HG03558 (cell line): Measurements from ENCODE around the gene ARID5B.

Experiments used
- ATAC-seq: cut with Tn5 transposase; IDR thresholded peaks from one replicate; pipeline ENCODE4 v1.9.1; 2021; ENCODE audit warnings: moderate number of reproducible peaks; ENCODE audit not compliant: unreplicated experiment; ENCODE audit errors: extremely low read depth

ARID5B gene

DNA sequence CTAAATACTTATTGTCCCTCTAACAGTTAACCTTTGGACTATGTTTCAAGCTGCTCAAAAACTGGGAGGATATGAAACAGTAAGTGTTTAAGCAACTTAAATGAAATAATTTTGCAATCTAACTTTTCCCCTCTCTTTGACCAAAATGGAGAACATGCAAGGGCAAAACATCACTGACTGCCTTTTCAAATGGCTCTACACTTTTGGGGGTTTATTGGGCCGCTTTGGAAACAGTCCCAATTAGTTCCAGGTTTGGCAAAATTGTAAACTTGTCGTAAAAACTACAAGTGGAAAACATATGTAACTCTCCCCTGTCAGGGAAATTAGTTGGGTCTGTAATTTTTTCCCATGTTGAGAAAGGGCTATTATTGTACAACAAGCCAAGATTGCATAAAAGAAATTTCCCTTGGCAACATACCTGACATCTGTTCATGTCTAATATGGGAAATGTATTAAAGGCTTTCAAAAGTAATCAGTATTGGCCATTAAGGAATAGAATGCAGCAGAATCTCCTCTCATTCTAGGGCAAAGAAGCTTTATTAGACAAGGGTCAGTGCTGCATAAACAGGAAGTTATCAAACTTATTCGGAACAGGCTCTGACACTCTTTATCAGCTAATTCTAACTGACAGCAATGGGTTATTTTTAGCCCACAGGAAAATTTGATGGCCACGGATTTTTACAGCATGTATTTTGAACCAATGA lies 157.9 kb downstream of the ARID5B start:
- no peak for ATAC-seq

DNA sequence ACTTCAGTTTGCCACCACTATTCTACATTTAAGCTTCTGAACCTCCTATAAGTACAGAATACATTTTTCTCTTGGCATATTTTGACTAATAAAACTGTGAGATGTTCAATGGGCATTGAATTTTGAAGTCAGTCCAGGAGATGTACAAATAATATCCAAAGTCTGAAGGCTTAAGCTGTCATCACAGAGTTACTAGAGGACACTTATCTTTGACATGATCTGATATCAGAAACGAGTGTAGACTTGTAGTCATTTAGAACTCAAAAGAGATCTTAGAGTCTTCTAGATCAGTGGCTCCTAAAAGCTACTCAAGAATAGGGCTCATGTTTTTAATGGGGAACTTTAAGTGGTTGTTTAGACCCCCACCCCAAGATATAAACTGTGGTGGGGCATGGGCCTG lies 160.5 kb downstream of the ARID5B start:
- no peak for ATAC-seq

DNA sequence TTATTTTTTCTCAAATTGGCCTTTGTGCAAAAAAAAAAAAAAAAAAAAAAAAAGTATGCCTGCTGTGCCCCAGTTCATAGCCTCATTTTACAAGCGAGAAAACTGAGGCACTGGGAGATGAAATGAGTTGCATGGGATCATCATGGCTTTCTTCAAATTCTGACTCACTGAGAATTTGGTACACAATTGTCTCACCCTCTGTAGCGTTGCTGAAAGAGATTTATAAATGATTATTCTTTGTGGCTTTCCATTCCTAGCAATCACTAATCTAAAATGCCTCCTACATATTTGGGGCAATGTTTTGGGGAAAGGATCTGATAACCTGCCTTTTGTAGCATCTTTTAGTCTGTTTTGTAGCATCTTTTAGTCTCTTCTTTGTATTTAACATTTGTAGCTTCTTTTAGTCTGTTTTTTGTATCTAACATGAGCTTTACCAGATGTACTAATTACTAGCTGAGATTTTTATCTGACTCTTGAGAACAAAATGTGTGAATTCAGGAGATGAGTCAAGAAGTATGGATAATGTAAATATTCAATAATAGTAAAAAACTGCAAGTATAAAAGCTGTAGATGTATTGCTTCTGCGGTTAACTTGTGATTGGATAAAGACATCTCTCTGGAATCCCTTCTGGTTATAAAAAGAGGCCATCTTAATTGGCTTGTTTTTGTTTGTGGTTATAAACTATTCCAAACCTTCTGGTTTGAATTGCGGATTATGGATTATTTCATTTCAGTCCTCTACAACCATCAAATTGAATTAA lies 161.4 kb downstream of the ARID5B start:
- ATAC-seq = no peak

DNA sequence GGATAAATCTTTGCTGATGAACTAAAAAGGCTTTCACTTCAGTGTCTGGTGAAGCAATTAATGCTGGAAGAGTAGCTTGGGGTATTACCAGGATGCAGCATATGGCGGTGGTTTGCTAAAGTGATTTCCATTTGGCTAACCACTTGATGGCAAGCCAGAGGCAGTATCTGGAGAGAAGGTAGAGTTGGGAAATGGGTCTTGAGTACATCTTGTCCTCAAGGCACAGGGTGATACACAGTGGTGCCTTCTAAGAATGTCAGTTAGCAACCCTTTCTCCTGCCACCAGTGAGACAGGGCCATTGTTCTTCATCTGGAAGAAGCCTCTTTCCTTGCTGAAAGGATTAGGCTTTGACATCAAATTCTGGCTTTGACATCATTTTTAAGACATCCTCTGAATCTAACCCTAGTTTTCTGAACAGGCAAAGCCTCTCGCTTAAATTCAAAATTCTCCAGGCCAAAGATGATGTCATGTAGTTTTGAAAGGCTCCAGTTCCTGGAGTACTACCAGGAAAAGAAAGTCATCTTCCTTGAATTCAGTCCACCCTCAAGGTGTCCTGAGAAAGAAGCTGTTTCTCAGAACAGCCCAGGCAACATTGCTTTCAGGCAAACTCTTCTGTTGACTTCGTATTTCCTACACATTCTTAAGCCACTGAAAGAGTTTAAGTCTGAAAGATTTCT lies 162.4 kb downstream of the ARID5B start:
- ATAC-seq = no peak

DNA sequence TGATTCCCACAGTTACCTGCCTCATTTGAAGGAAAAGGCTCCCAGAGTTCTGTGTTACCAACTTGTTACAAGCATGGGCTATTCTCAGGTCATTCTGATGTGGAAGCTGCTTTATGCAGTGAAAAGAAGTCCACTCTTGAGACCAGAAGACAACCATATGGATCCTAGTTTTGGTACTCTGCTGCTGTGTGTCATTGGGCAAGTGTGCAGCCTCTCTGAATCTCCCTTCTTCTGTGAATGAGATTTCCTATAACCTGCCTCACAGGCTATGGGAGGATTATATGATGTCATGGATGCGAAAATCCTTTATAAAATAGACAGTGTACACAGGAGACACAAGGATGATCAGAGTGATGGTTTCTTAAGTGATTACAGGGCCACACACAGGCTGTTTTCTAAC lies 166.1 kb downstream of the ARID5B start:
- ATAC-seq = no peak

DNA sequence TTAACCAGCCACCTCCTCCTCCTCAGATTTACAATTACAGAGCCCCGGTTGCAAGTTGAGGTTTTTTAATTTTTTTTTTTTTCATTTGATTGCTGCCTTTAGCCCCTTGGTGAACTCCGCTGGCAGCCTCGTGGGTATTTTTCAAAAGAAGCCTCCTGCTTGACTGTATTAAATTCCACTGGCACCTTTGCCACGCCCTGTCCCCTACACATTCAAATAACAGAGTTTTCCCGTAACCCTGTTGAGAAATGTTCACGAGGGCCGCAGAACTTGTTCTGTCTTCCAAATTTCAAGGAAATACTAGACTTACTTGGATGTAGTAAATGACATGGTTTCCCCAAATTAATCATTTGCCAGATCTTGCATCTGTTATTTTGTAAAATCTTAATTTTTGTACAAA lies 167.0 kb downstream of the ARID5B start:
- no peak for ATAC-seq

DNA sequence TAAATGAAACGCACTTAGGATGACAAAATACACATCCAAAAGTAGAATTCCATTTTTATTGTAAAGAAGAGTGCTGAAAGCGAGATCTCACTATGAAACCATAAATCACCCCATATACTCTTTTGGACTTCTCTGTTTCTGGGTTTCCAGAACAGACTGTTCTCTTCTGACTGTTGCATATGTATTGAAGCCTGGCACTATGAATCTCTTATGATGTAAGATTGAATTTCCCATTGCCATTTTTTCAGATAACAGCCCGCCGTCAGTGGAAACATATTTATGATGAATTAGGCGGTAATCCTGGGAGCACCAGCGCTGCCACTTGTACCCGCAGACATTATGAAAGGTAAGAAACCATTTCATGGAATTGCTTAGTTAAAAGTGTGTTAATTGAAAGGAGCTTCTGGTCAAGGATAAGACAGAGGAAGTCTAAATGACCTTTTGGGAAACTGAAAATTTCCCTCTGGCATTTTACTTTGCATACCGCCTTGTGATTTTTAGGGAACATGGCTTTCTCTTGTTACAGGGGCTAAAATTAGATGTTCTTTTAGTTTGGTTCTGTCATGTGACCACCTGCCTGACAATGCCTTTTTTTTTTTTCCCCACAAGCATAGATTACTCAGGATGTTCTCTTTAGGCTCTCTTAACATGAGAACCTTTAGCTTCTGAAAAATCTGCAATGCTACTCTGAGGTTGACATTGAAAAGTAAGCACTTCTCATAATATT lies 168.1 kb downstream of the ARID5B start:
- no peak for ATAC-seq

DNA sequence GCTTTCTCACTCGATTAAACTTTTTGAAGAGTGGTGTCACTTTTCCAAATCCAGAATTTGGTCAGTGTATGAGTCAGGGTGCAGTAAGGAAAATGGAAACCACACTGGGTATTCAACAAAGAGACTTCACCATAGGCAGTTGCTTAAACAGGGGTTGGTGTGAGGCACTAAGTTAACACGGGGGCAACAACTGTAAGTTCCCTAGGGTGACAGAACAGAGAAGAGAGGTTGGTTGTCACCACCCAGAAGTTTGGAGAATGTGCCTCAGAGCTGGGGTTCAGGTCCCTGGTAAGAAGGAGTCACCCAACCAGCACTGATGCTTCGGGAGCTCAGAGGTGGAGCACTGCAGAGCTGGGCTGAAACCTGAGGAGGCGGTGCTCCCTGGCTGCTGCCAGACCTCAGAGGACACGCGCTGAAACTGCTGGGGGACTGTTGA lies 170.4 kb downstream of the ARID5B start:
- ATAC-seq = no peak

DNA sequence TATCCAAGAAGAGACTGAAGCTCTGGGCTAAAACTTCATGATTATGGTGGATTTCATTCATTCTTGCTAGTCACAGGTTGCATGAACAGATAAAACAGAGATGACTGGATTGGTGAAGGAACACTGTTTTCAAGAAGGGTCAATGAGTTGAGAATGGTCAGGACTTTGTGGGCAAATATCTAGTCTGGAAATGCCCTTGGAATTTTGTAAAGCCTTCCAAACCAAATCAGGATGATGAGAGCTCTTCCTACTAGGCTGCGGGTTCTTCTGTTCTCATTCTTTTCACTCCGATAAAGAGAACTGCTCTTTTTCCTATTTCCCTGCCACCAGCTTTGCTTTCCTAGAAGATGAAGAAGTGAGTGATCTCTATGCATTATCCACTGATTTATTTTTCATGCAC lies 171.4 kb downstream of the ARID5B start:
- no peak for ATAC-seq

DNA sequence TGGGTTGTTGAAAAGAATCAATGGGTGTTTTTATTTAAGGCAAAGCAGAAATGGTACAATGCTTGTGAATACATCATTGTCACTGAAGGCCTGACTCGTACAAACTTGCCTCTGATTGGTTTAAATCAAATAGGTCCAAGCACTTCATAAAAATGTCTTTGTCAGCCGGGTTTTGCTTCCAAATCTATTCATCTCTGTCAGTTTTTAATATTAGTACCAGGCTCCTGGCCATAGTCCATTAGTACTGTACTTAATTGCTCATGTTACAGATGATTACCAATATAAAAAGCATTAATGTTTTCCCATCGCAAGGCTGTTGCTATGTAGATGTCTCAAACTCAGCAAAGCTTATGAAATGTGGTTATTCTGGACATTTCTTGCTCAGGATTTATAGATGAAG lies 171.9 kb downstream of the ARID5B start:
- ATAC-seq = no peak

DNA sequence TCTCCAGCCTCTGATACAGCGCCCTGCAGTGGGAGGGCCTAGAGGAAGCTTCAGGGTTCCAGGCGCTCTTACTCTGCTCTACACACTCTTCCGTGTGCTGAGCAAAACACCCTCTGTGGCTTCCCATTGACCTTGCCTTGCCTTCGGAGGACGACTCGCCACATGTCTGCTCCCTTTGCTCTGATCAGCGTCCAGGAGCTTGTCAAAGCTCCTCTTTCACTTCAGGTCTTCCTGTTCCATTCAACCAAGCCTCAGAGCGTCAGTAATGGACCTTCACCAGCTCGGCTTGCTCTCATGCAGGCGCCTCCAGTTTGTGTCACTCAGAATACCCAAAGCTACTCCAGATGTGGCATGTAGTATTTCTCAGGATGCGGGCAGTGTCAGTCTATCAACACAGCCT lies 173.9 kb downstream of the ARID5B start:
- no peak for ATAC-seq

DNA sequence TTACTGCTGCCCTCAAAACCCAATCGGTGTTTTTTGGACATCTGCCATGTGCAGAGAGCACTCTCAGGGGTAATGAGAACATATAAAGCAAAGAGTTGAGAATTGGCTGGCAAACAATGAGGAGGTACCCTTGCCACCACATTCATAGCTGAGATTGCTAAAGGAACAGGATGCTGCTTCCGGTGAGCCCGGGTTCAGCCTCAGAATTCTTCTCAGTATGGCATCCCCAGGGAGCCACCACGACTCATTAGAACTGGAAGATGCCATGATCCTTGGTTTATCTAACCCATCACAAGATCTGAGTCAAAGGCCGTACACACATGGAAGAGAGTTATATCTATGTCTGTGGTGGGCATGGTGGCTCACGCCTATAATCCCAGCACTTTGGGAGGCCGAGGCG lies 174.4 kb downstream of the ARID5B start:
- ATAC-seq = no peak

DNA sequence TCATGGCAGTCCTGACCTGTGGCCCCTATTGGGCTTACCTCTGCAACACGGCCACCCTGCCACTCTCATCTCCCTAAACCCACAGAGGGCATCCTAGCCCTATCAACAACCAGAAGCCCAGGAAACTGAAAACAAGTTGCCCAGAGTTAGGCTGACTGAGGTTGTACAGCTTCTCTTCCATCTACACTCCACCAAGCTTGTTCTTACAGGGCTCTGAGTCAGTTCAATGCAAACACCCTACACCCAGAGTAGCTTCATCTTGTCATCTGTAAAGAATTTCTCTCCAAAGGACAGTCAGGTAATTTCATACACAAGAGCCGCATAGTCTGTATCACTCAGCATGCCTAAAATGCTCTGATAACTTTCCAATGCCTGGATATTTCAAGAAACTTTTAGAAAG lies 175.4 kb downstream of the ARID5B start:
- ATAC-seq = no peak

DNA sequence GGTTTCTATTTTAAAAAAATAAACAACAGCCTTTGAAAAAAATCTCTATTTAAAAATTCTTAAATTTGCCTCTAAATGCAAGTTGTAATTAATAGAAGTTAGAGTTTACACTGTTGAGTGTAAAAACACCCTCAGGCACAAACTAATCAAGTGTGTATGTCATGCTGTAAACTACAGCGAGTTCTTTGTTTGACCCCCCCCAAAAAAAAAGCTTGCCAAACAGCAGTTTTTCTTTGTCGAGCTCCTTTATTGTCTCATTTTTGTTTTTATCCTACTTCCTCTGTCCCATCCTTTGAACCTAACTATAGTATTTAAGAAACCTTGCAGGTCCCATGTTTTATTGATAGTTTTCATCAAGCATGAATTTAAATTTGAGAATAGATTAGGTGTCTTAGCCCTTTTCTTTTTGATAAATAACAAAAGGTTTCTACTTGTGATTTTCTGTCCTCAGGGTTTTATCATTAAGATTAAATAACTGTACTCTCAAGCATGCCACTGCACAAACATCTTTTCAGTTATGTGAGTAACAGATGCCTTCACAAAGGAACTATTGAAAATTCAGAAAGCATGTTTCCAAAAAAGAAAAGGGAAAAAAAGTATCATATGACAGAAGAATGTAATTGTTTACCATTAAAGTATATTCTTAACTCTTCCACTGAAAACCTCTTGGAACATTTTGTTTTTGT lies 176.0 kb downstream of the ARID5B start:
- ATAC-seq = no peak

DNA sequence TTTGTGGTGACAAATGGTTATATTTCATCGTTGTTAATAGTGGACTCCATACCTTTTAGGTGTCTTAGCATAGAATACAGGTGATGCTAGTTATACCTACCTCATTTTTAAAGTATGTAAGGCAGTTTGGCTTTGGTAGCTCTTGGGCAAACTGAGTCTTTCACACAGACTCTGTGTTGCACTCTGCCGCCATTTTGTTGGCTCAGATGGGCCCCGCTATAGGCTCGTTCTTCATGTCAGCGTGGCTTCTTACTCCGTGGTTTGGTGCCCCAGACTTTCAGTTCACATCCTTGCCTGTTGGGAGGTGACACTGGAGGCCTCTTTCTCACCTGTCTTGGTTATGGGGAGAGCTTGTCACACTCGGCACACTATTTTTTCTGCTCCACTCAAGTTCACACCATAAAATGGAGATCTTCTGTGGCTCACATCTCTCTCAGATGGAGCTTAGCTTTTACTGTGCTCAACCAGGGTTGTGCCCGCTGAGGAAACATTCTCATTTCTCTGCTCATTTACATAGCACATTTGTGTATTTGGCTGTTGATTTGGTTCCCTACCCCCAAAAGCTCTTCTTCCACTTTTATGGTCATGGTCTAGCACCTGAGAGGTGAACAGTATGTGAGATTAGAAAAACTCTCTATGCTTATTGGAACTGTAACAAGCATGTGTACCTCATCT lies 178.5 kb downstream of the ARID5B start:
- peak; percentile 67 for ATAC-seq

DNA sequence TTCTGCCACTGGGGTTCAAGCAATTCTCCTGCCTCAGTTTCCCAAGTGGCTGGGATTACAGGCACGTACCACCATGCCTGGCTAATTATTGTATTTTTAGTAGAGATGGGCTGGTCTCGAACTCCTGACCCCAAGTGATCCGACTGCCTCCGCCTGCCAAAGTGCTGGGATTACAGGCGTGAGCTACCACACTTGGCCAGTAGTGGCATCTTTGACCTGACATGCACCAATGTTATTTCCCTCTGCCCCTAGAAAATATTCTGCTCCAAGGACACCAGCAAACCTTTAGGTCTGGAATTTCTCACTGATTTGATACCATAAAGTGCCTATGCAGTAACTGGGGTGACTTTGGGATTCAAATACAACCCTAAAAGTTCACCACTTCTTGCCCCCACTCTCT lies 179.4 kb downstream of the ARID5B start:
- ATAC-seq = no peak

DNA sequence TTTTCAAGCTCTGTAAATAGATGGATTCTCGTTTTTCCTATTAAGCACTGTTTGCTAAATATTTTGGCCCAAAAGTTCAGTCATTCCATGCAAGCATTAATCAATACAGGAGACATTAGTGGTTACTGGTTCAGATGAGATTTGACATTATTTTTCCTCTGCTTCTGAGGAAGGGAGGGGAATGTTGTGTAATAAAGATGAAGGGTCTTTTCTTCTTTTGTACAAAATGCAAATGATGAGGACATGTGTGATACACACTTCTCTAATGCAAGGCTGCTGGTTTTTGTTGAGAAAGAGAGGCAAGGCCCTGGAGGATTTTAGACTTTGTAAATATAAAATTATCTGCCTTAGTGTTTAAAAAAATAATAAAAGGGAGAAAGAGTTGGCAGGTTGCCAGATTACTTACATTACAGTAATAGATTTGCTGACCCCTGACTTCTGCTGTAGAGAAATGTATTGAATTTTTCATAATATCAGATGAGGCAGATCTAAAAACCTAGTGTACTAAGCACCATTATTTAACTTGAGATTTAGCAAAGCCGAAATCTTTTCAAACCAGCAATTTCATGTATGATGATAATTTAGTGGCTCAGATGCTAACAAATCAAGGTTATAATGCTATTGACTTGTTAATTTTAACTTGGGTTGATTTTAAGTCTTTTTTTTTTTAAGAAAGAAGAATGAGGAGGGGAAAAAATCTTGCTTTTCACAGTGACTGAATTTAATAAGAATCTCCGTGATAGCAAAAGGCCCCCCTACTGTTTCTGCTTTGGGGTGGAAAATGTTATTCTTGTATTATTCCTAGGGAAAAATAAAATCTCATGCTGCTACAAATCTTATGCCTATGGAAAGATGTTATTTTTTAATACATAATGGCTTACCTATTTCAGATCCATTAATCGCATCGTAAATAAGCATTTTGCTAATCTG lies 180.1 kb downstream of the ARID5B start:
- no peak for ATAC-seq

DNA sequence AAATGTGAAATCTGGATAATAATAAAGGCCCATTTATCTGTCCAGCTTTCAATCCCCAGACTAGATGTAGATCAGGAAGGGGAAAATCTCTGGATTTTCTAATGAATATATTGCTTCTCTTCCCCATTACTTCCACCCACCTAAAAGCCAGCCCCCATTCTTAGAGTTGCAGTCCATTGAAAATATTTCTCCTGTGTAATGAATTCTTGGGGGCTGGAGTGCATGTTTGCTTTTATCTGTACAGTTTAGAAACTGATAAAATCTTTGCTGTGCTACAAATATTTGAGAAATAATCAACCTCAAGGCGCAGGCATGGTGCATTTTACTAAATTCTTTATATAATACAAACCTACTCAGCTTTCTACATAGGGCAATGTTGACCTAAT lies 180.8 kb downstream of the ARID5B start:
- ATAC-seq = no peak
